ENCODE results near the gene SENP6.

DNA sequence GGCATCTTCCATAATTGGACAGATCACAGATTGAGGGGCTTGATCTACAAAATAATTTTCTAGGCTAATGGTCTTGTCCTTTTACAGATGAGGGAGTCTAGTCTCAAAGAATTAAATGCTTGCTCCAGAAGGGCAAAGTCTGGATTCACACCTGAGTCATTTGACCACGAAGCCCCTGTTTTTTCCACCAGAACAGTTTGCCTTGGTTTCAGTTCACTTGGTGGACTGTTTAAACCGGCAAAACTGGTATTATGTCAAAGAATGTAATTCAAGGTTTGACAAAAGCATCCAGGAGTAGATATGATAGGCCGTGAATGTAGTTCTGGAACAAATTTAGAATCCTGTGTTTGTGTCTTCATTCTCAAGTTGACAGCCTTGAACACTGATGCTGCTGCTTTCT lies 150.7 kb downstream of the SENP6 start:
- TF ChIP-seq BACH2 (CRISPR knock-in tag; IDR thresholded peaks at IDR 0.05; ENCODE audit: borderline replicate concordance) (no peak), OSR1 (CRISPR knock-in tag; IDR thresholded peaks at IDR 0.05) (no peak)
